Cardiac septum (tissue), 1 donor: ENCODE data around the gene MAP6D1. TPM values are rescaled to one million over a fixed set of nuclear protein-coding genes. Genes with fewer than 3 reads are reported as not detected.
"Not testable (repeated sequence)": the region's sequence is repeated elsewhere in the genome, so short reads cannot be mapped to it uniquely, and the experiment has no call there.

Experiments used
- DNase-seq: peaks from one replicate; pipeline ENCODE4 v3.0.0-alpha.2; 2020; ENCODE audit warnings: low spot score
- intact Hi-C: fragments of 100-400 bp; cut with DNase I; formaldehyde crosslinking; loops from one replicate; pipeline ENCODE4 v1.14.0; 2022
- total RNA-seq: library from RNA; stranded (reverse); fragmentation: NEBNext Ultra II Directional; extraction: Animal tissue kit (Norgen Biotek cat#: 25700); gene quantifications from one replicate; pipeline ENCODE4 v1.2.1, GENCODE V29; 2021
- donor health status: DM: no; HTN: no; CAD: no.

The MAP6D1 gene
- total RNA-seq, 1 donor from 2014 or later, result 2.3 TPM

- DNase-seq, result no peak
- intact Hi-C loops, result no loop called here
Measured at GRCh38 chr3:183807881-183808280, 17.5 kb downstream of the MAP6D1 start.

- intact Hi-C loops, result no loop called here
Measured at GRCh38 chr3:183807209-183807728, 18.1 kb downstream of the MAP6D1 start.

GRCh38 chr3:183802989-183803388 is 22.4 kb downstream of the MAP6D1 start:
- no peak for DNase-seq
- intact Hi-C loops, result no loop called here

More at GRCh38 chr3:183807209-183807728, 18.1 kb downstream of the MAP6D1 start:
- no peak for DNase-seq

- DNase-seq, result no peak
- intact Hi-C loops, result no loop called here
Measured at GRCh38 chr3:183801601-183802000, 23.8 kb downstream of the MAP6D1 start.

- no peak for DNase-seq
- intact Hi-C loops, result no loop called here
Measured at GRCh38 chr3:183800243-183800863, 25.0 kb downstream of the MAP6D1 start.

GRCh38 chr3:183799461-183799860 is 25.9 kb downstream of the MAP6D1 start:
- no peak for DNase-seq
- intact Hi-C loops, result no loop called here

GRCh38 chr3:183797996-183798395 is 27.4 kb downstream of the MAP6D1 start:
- DNase-seq, result no peak
- intact Hi-C loops, result no loop called here

GRCh38 chr3:183796372-183796771 is 29.0 kb downstream of the MAP6D1 start:
- intact Hi-C loops, result no loop called here
- DNase-seq, result no peak

GRCh38 chr3:183794452-183794851 is 30.9 kb downstream of the MAP6D1 start:
- DNase-seq, result no peak
- intact Hi-C loops, result no loop called here

- intact Hi-C loops, result no loop called here
- no peak for DNase-seq
Measured at GRCh38 chr3:183792976-183793375, 32.4 kb downstream of the MAP6D1 start.

- DNase-seq, result no peak
- intact Hi-C loops, result no loop called here
Measured at GRCh38 chr3:183790700-183791099, 34.7 kb downstream of the MAP6D1 start.

- intact Hi-C loops, result no loop called here
- DNase-seq, result no peak
Measured at GRCh38 chr3:183789826-183790225, 35.6 kb downstream of the MAP6D1 start.

- DNase-seq, intact Hi-C loops: not testable (repeated sequence)
Measured at GRCh38 chr3:183784503-183784902, 40.9 kb downstream of the MAP6D1 start.

- intact Hi-C loops, result no loop called here
Measured at GRCh38 chr3:183782576-183783276, 42.7 kb downstream of the MAP6D1 start.

GRCh38 chr3:183781246-183781645 is 44.1 kb downstream of the MAP6D1 start:
- intact Hi-C loops, result no loop called here

More at GRCh38 chr3:183782576-183783276, 42.7 kb downstream of the MAP6D1 start:
- no peak for DNase-seq

GRCh38 chr3:183779896-183780465 is 45.4 kb downstream of the MAP6D1 start:
- DNase-seq, result no peak
- intact Hi-C loops, result no loop called here

More at GRCh38 chr3:183781246-183781645, 44.1 kb downstream of the MAP6D1 start:
- no peak for DNase-seq

- intact Hi-C loops, result no loop called here
Measured at GRCh38 chr3:183777016-183777618, 48.3 kb downstream of the MAP6D1 start.

GRCh38 chr3:183776451-183776850 is 48.9 kb downstream of the MAP6D1 start:
- DNase-seq, intact Hi-C loops: not testable (repeated sequence)

More at GRCh38 chr3:183777016-183777618, 48.3 kb downstream of the MAP6D1 start:
- DNase-seq, result no peak

GRCh38 chr3:183775781-183776180 is 49.6 kb downstream of the MAP6D1 start:
- intact Hi-C loops, result no loop called here
- DNase-seq, result no peak

- intact Hi-C loops, result no loop called here
- DNase-seq, result no peak
Measured at GRCh38 chr3:183774631-183775030, 50.7 kb downstream of the MAP6D1 start.
